GM12878 (cell line): Measurements from ENCODE around the gene PTPN12. TPM values are rescaled to one million over a fixed set of nuclear protein-coding genes. Genes with fewer than 3 reads are reported as not detected.

ENCODE experiments used
- ATAC-seq: fragments of 200-7000 bp; cut with Tn5 transposase; 3 replicates; pipeline ENCODE4 v1.9.1; 2020; ENCODE audit warnings: mild to moderate bottlenecking, moderate library complexity
- BruUV-seq: library from RNA; stranded (reverse); fragments of 400-500 nt; replicated peaks from 2 replicates; lab custom pipeline; 2021; lab: Mats Ljungman, UMichigan
- CTCF ChIA-PET: fragments of 300-600 bp; sonication (Branson Sonifier 250); formaldehyde crosslinking; extraction: SDS; loops from one replicate; lab custom pipeline; 2021; ENCODE audit warnings: inconsistent platforms; lab: Yijun Ruan, JAX
- POLR2A ChIA-PET: fragments of 350-600 bp; formaldehyde crosslinking; extraction: SDS; loops from one replicate; lab custom pipeline; 2021; ENCODE audit warnings: inconsistent platforms; lab: Charles Lee
- RAD21 ChIA-PET: fragments of 300-600 bp; sonication (Branson Sonifier 250); formaldehyde crosslinking; loops from one replicate; lab custom pipeline; 2023; ENCODE audit warnings: antibody characterized with exemption; ENCODE audit not compliant: unreplicated experiment; lab: Charles Lee
- SMC1A ChIA-PET: fragments of 300-600 bp; sonication (Branson Sonifier 250); formaldehyde crosslinking; loops from one replicate; lab custom pipeline; 2023; ENCODE audit not compliant: unreplicated experiment, uncharacterized antibody; lab: Charles Lee
- DNase-seq: peaks from one replicate; pipeline ENCODE4 v3.0.0-alpha.2; 2011; ENCODE audit warnings: low read depth, low spot score
- FAIRE-seq: peaks from 3 replicates; lab custom pipeline; 2011; peaks lifted over from hg19 to GRCh38; lab: Jason Lieb, UNC
- H2AFZ ChIP-seq: 2 replicates; pipeline ENCODE4 v1.6.0; 2011; ENCODE audit warnings: low read depth, low read length, control low read depth; ENCODE audit not compliant: control insufficient read depth
- H3K27ac ChIP-seq: 2 replicates; pipeline ENCODE4 v1.5.1; 2011; ENCODE audit warnings: control low read depth; ENCODE audit not compliant: control insufficient read depth, insufficient read depth
- H3K27me3 ChIP-seq, 2 experiments: replicated peaks in 1 of 2; 2 replicates each; pipeline versions ENCODE4 v1.6.0 to v1.6.1; 2011; ENCODE audit warnings: low read length in 1 of 2; ENCODE audit not compliant: control insufficient read depth in 2 of 2, insufficient read depth in 2 of 2
- H3K36me3 ChIP-seq, 2 experiments: 2 replicates each; pipeline ENCODE4 v1.5.1; 2011; ENCODE audit warnings: low read length in 1 of 2; ENCODE audit not compliant: control insufficient read depth in 2 of 2, insufficient read depth in 2 of 2
- H3K4me1 ChIP-seq: 2 replicates; pipeline ENCODE4 v1.6.1; 2011; ENCODE audit warnings: mild to moderate bottlenecking, low read length, moderate library complexity, mixed read lengths; ENCODE audit not compliant: control insufficient read depth, insufficient read depth
- H3K4me2 ChIP-seq: 2 replicates; pipeline ENCODE4 v1.6.0; 2011; ENCODE audit warnings: control low read depth; ENCODE audit not compliant: control insufficient read depth, insufficient read depth
- H3K4me3 ChIP-seq: fragments of 200-600 bp; sonication (generic); 2 replicates; pipeline ENCODE4 v1.5.1; 2016
- H3K79me2 ChIP-seq: 2 replicates; pipeline ENCODE4 v1.6.0; 2011; ENCODE audit warnings: low read length; ENCODE audit not compliant: control insufficient read depth, insufficient read depth
- H3K9ac ChIP-seq: 2 replicates; pipeline ENCODE4 v1.8.0; 2011; ENCODE audit warnings: low read length, control low read depth, mixed read lengths; ENCODE audit not compliant: control insufficient read depth, insufficient read depth
- H3K9me3 ChIP-seq: replicated peaks from 3 replicates; pipeline ENCODE4 v1.5.1; 2011; ENCODE audit warnings: mild to moderate bottlenecking, low read length; ENCODE audit not compliant: control insufficient read depth, insufficient read depth
- H4K20me1 ChIP-seq: 2 replicates; pipeline ENCODE4 v1.6.0; 2011; ENCODE audit not compliant: control insufficient read depth, insufficient read depth
- BHLHE40 ChIP-seq, 2 experiments: fragments of 450-650 bp in 1 of 2; IDR thresholded peaks; 2 replicates each; pipeline ENCODE4 v1.6.1; 2011 to 2017; ENCODE audit warnings: low read depth in 2 of 2, borderline replicate concordance in 1 of 2, improper control_type of control experiment in 1 of 2, low read length in 1 of 2, mild to moderate bottlenecking in 1 of 2
- CHD1 ChIP-seq: IDR thresholded peaks from 2 replicates; pipeline ENCODE4 v1.6.1; 2012; ENCODE audit warnings: low read depth, low read length, improper control_type of control experiment
- CREB1 ChIP-seq: IDR thresholded peaks from 2 replicates; pipeline ENCODE4 v1.6.1; 2012; ENCODE audit warnings: low read depth, mild to moderate bottlenecking, inconsistent platforms
- E4F1 ChIP-seq: fragments of 450-650 bp; IDR thresholded peaks from 2 replicates; pipeline ENCODE4 v1.6.1; 2018; ENCODE audit warnings: borderline replicate concordance, mild to moderate bottlenecking; ENCODE audit not compliant: partially characterized antibody
- EP300 ChIP-seq, 2 experiments: fragments of 150-350 bp in 1 of 2; IDR thresholded peaks; 2 replicates each; pipeline ENCODE4 v1.6.1; 2011 to 2012; ENCODE audit warnings: low read depth in 2 of 2, low read length in 2 of 2, borderline replicate concordance in 1 of 2, improper control_type of control experiment in 1 of 2, inconsistent platforms in 1 of 2; ENCODE audit not compliant: control insufficient read depth in 1 of 2
- GATAD2B ChIP-seq: fragments of 450-650 bp; conservative IDR thresholded peaks from 2 replicates; pipeline ENCODE4 v1.6.1; 2017; ENCODE audit warnings: low read depth, mild to moderate bottlenecking, moderate library complexity
- MAX ChIP-seq: IDR thresholded peaks from 2 replicates; pipeline ENCODE4 v1.6.1; 2012; ENCODE audit warnings: low read depth, low read length, improper control_type of control experiment
- POLR2A ChIP-seq: IDR thresholded peaks from 2 replicates; pipeline ENCODE4 v1.6.1; 2011; ENCODE audit warnings: low read depth, mild to moderate bottlenecking, low read length
- RAD21 ChIP-seq: IDR thresholded peaks from 2 replicates; pipeline ENCODE4 v1.6.1; 2011; ENCODE audit warnings: mild to moderate bottlenecking, low read depth, low read length, moderate library complexity; ENCODE audit not compliant: insufficient read depth
- RCOR1 ChIP-seq: conservative IDR thresholded peaks from 2 replicates; pipeline ENCODE4 v1.6.1; 2012; ENCODE audit warnings: low read depth, low read length, improper control_type of control experiment
- RELA ChIP-seq: fragments of 450-650 bp; IDR thresholded peaks from 2 replicates; pipeline ENCODE4 v1.8.0; 2014; ENCODE audit warnings: borderline replicate concordance; ENCODE audit not compliant: partially characterized antibody
- SMC3 ChIP-seq: IDR thresholded peaks from 2 replicates; pipeline ENCODE4 v1.6.1; 2011; ENCODE audit warnings: low read length, improper control_type of control experiment, borderline replicate concordance
- TCF12 ChIP-seq: IDR thresholded peaks from 2 replicates; pipeline ENCODE4 v1.6.1; 2011; ENCODE audit warnings: low read depth, mild to moderate bottlenecking, low read length
- WRNIP1 ChIP-seq: IDR thresholded peaks from 2 replicates; pipeline ENCODE4 v1.6.1; 2011; ENCODE audit warnings: low read depth, low read length, improper control_type of control experiment, borderline replicate concordance
- WGBS: methylation state at CpG from one replicate; pipeline ENCODE4 v1.1.6; 2016; ENCODE audit warnings: low lambda C conversion rate; ENCODE audit not compliant: insufficient replicate concordance, insufficient coverage; ENCODE audit errors: missing lambda C conversion rate; 5-methylcytosine and 5-hydroxymethylcytosine counted together
- in situ Hi-C: fragments of 300-500 bp; cut with MboI; formaldehyde crosslinking; loops from 9 replicates; pipeline ENCODE4 v1.14.3; 2018; ENCODE audit warnings: mixed read lengths
- intact Hi-C: fragments of 100-400 bp; cut with micrococcal nuclease; formaldehyde crosslinking; loops from one replicate; pipeline ENCODE4 v1.14.2; 2022; ENCODE audit not compliant: unreplicated experiment
- polyA plus RNA-seq, 11 experiments: library from polyadenylated mRNA; depleted of rRNA in 4 of 11; unstranded in 6 of 11; stranded (reverse) in 5 of 11; fragments of >200 nt; fragmentation: Nextera tagmentation in 4 of 11; fragmentation: Illumina TruSeq in 1 of 11; extraction: Ambion mirVana in 4 of 11; extraction: Trizol in 1 of 11; gene quantifications; 1 replicate in 1 of 11; 2 replicates in 10 of 11; pipeline versions ENCODE4 v1.2.1 to v1.2.3, GENCODE V29; 2011 to 2016; ENCODE audit warnings: inconsistent platforms in 2 of 11, missing spikeins in 2 of 11, low read depth in 1 of 11
- total RNA-seq, 4 experiments: library from RNA; depleted of rRNA in 3 of 4; stranded (reverse); fragments of >200 nt in 3 of 4; fragmentation: Illumina TruSeq in 1 of 4; extraction: Trizol in 1 of 4; gene quantifications; 2 replicates each; pipeline versions ENCODE4 v1.2.1 to v1.2.3, GENCODE V29; 2013 to 2021

PTPN12 gene
- total and polyA plus RNA-seq, 10 of the 15 experiments (the other 5 are each of a cell fraction or from before 2014, with no cell fraction given), result 6.6 to 52.9 (median 17.4) TPM

GRCh38 chr7:77565917-77566316 lies 28.8 kb downstream of the PTPN12 start:
- WGBS, result 100% methylated on average over 1 of the region's 1 CpG
- Histone ChIP-seq H3K36me3 (no peaks in the 10 kb centered on the region; a peak in 1 of 4 replicates), H3K9me3 (no peaks in the 10 kb centered on the region), H3K4me2 (no peak overlapping the region), H2AFZ (no peak overlapping the region), H3K27ac (no peak overlapping the region), H3K27me3 (no peaks in the 10 kb centered on the region), H3K4me3 (no peak overlapping the region), H3K79me2 (peaks cover 18% of the 10 kb centered on the region), H3K4me1 (peaks cover 16% of the 10 kb centered on the region), H4K20me1 (no peaks in the 10 kb centered on the region), H3K9ac (no peak overlapping the region)
- in situ Hi-C loops (no loop called here), intact Hi-C loops (no loop called here)
- no peak for TF ChIP-seq GATAD2B
- TF ChIP-seq RAD21, result no peak
- TF ChIP-seq CHD1, result no peak
- no peak for TF ChIP-seq WRNIP1
- ChIA-PET RAD21 (interaction anchor here (1.4 kb wide), 1 partner anchor 20 kb away, joined by 3 read pairs; no protein-coding TSS in a partner anchor), SMC1A (interaction anchor here (1.2 to 8.2 kb wide), 6 partner anchors 10 to 154 kb away, joined by 3 to 58 read pairs (median 6); no protein-coding TSS in a partner anchor), CTCF (interaction anchor here (0.5 to 1.3 kb wide), 2 partner anchors 8 to 428 kb away, joined by 3 to 5 read pairs; no protein-coding TSS in a partner anchor), POLR2A (interaction anchor here (1.0 to 2.2 kb wide), 3 partner anchors 8 to 25 kb away, joined by 3 to 8 read pairs (median 3); no protein-coding TSS in a partner anchor)
- BruUV-seq, result no TSS peak
- ATAC-seq, result no peak
- no peak for DNase-seq
- FAIRE-seq, result no peak

- no peak overlapping the region for H3K27ac ChIP-seq
- no peak for ATAC-seq
- SMC1A ChIA-PET, result interaction anchor here (0.8 to 8.2 kb wide), 6 partner anchors 8 to 153 kb away, joined by 3 to 58 read pairs (median 7); no protein-coding TSS in a partner anchor
- H3K27me3 ChIP-seq, result no peaks in the 10 kb centered on the region
- 93% methylated on average over 9 of the region's 9 CpGs for WGBS
- intact Hi-C loops (no loop called here), in situ Hi-C loops (no loop called here)
- no TSS peak for BruUV-seq
- no peak overlapping the region for H2AFZ ChIP-seq
- H4K20me1 ChIP-seq, result no peaks in the 10 kb centered on the region
- CTCF ChIA-PET, result interaction anchor here (0.5 to 1.3 kb wide), 2 partner anchors 9 to 428 kb away, joined by 3 to 5 read pairs; no protein-coding TSS in a partner anchor
- peaks cover 17% of the 10 kb centered on the region for H3K79me2 ChIP-seq
- H3K9me3 ChIP-seq, result no peaks in the 10 kb centered on the region
- no peak overlapping the region for H3K4me2 ChIP-seq
- H3K4me3 ChIP-seq, result no peak overlapping the region
- RAD21 ChIA-PET, result interaction anchor here (0.9 to 3.2 kb wide), 3 partner anchors 9 to 34 kb away, joined by 3 to 12 read pairs (median 3); no protein-coding TSS in a partner anchor
- no peak overlapping the region for H3K9ac ChIP-seq
- H3K4me1 ChIP-seq, result peaks cover 11% of the 10 kb centered on the region
- POLR2A ChIA-PET, result interaction anchor here (0.7 to 1.7 kb wide), 3 partner anchors 9 to 147 kb away, joined by 3 to 8 read pairs (median 5); no protein-coding TSS in a partner anchor
- no peaks in the 10 kb centered on the region; a peak in 1 of 4 replicates for H3K36me3 ChIP-seq
- no peak for DNase-seq
- no peak for FAIRE-seq
- TF ChIP-seq POLR2A (no peak), RCOR1 (no peak), SMC3 (no peak), BHLHE40 (IDR thresholded peaks at IDR 0.05; ENCODE audit: borderline replicate concordance in 1 of 2, low read depth in 2 of 2, low read length in 1 of 2) (no peak), TCF12 (no peak), MAX (no peak), EP300 (IDR thresholded peaks at IDR 0.05; ENCODE audit: borderline replicate concordance in 1 of 2, control insufficient read depth in 1 of 2, low read depth in 2 of 2, low read length in 2 of 2) (no peak), CREB1 (no peak), E4F1 (no peak), RELA (no peak)
Measured at GRCh38 chr7:77566421-77566820, 29.3 kb downstream of the PTPN12 start.
